ENCODE measurements around the gene NOVA2.

DNA sequence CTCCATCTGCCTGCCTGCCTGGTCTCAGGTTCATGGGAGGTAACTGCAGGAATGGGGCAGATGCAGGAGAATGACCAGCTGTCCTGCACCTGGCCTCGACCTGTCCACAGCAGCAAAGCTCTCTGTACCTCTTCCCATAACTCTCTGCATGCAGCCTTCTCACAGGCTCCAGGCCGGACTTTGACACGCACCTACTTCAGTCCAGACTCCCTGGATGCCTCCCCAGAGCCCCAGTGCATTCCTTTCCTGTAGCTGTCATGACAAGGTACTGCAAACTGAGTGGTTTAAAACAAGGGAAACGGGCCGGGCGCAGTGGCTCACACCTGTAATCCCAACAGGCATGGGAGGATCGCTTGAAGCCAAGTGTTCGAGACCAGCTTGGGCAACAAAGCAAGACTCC is 62.4 kb downstream of the NOVA2 start:
- TF ChIP-seq CTCF (IDR thresholded peaks at IDR 0.05) (no peak), POLR2A (IDR thresholded peaks at IDR 0.05; ENCODE audit: low read depth) (no peak), EP300 (IDR thresholded peaks at IDR 0.05) (no peak), POLR2AphosphoS5 (IDR thresholded peaks at IDR 0.05) (no peak)

Measured in esophagus muscularis mucosa (tissue), 4 donors.